ENCODE results near the gene SLMAP.

DNA sequence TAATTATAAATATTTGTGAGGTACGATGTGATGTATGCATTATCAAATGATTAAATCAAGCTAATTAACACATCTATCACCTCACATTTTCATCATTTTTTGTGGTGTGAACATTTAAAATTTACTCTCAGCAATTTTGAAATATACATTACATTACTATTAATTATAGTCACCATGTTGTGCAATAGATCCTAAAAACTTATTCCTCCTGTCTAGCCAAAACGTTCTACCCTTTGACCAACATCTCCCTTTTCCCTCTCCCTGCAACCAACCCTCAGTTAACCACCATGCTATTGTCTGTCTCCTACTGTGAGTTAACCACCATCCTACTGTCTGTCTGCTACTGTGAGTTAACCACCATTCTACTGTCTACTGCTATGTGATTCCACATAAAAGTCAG lies 20.7 kb upstream of the SLMAP start:
- no peak for TF ChIP-seq POLR2A (IDR thresholded peaks at IDR 0.05)
- TF ChIP-seq, protein P1, sequence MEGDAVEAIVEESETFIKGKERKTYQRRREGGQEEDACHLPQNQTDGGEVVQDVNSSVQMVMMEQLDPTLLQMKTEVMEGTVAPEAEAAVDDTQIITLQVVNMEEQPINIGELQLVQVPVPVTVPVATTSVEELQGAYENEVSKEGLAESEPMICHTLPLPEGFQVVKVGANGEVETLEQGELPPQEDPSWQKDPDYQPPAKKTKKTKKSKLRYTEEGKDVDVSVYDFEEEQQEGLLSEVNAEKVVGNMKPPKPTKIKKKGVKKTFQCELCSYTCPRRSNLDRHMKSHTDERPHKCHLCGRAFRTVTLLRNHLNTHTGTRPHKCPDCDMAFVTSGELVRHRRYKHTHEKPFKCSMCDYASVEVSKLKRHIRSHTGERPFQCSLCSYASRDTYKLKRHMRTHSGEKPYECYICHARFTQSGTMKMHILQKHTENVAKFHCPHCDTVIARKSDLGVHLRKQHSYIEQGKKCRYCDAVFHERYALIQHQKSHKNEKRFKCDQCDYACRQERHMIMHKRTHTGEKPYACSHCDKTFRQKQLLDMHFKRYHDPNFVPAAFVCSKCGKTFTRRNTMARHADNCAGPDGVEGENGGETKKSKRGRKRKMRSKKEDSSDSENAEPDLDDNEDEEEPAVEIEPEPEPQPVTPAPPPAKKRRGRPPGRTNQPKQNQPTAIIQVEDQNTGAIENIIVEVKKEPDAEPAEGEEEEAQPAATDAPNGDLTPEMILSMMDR (IDR thresholded peaks at IDR 0.05) = no peak

Data from uterus (tissue), 2 donors.